RPMI7951 (cell line): ENCODE measurements around the gene ZNF597. TPM values are rescaled to one million over a fixed set of nuclear protein-coding genes. Genes with fewer than 3 reads are reported as not detected.
A peak's percentile ranks its signal among the peaks of the same experiment; 100 is the strongest.
"Not testable (repeated sequence)": the region's sequence is repeated elsewhere in the genome, so short reads cannot be mapped to it uniquely, and the experiment has no call there.

Experiments used
- DNase-seq: peaks from one replicate; pipeline ENCODE4 v3.0.0-alpha.2; 2012; ENCODE audit warnings: low read depth
- total RNA-seq: library from RNA; depleted of rRNA; stranded (reverse); fragments of >200 nt; shearing (Covaris generic); gene quantifications from 2 replicates; pipeline ENCODE4 v1.2.3, GENCODE V29; 2014

The ZNF597 gene
- total RNA-seq, 1 experiment from 2014 or later: 1.7 TPM

GRCh38 chr16:3475604-3476375, 32.5 kb upstream of the ZNF597 start:
- no peak for DNase-seq

- DNase-seq: not testable (repeated sequence)
Measured at GRCh38 chr16:3474870-3475269, 31.6 kb upstream of the ZNF597 start.

DNA sequence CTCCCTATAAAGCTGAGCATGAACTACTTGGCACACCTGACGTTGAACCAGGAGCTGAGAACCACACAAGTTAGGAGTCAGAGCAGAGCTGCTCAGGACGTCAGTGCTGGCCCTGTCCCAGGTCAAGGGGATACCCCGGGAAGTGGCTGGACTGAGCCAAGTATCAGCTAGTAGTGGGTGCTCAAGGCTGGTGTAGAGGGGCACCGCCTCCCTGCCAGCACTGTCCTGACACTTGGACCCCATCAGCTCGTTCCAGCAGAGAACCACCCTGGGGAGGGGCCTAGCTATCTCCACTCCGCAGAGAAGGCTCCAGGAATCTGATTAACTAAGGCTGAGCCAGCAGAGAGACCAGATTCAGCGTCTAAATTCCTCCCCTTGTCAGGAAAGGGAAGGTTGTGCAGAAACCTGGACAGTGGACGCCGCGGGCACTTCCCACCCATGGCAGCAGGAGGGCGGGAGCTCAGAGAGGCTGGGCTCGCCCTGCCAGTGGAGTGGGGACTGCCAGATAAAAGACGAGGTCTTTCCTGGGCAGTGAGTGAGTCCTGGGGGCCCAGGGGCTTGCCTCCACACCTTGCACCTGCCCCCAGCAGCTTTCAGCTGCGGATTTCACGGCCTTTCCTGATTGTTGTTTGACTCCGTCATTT, 31.0 kb upstream of the ZNF597 start:
- no peak for DNase-seq

DNA sequence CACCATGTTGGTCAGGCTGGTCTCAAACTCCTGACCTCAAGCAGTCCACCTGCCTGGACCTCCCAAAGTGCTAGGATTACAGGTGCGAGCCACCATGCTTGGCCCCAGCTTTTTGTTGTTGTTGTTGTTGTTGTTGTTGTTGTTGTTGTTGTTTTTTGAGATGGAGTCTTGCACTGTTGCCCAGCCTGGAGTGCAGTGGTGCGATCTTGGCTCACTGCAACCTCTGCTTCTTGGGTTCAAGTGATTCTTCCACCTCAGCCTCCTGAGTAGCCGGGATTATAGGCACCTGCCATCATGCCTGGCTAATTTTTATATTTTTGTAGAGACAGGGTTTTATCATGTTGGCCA, 30.3 kb upstream of the ZNF597 start:
- not testable (repeated sequence) for DNase-seq

GRCh38 chr16:3472878-3473595, 29.7 kb upstream of the ZNF597 start:
- no peak for DNase-seq

GRCh38 chr16:3471518-3472176, 28.3 kb upstream of the ZNF597 start:
- DNase-seq: no peak

DNA sequence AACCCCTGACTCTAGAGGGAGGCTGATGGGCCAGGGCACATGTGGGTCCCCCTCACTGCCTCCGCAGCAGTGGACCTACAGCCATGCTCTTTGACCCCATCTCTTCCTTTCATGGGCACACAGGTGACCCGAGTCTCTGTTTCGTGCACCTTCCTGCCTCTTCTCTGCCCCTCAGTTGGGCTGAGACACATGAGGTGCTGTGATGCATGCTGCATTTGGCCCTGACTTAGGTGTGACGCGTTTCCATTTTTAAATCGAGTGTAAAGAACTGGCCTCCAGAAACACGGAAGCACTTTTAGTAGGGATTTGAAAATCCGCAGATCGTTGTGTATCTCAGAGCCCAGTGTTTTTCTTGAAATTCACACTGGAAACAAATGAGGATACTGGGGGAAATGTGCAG, 27.4 kb upstream of the ZNF597 start:
- no peak for DNase-seq

GRCh38 chr16:3469736-3470135, 26.4 kb upstream of the ZNF597 start:
- DNase-seq: no peak

DNA sequence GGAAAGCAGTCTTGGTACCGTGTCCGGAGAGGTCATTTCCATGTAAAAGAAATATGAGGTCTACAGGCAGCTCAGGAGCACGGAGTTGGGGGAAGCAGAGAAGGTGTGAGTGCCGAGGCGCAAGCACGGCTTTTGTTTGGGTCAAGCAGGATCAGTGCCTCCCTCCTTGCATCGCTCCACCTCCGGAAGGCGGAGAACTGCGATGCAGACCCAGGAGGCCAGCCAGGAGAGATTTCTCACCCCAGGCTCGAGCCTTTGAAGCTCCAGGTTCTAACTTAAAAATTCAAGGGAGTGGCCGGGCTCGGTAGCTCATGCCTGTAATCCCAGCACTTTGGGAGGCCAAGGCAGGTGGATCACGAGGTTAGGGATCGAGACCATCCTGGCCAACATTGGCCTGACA, 25.2 kb upstream of the ZNF597 start:
- no peak for DNase-seq

DNA sequence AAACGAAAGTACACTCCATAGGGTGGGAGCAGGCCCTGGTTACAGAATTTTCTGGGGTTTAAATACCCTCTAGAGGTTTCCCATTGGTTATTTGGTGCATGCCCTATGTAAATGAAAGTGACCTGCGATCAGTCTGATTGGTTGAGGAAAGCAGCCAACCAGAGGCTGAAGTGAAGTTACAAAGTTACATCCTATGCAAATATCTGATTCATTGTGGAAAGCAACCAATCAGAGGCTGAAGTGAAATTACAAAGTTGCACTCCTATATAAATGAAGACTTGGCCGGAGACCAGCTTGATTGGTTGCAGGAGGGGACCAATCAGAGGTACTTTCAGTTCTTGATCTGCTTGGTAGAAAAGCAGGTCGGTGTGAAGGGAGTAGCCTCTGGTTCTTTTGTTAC, 24.6 kb upstream of the ZNF597 start:
- no peak for DNase-seq

GRCh38 chr16:3467182-3467581, 23.9 kb upstream of the ZNF597 start:
- DNase-seq: no peak

DNA sequence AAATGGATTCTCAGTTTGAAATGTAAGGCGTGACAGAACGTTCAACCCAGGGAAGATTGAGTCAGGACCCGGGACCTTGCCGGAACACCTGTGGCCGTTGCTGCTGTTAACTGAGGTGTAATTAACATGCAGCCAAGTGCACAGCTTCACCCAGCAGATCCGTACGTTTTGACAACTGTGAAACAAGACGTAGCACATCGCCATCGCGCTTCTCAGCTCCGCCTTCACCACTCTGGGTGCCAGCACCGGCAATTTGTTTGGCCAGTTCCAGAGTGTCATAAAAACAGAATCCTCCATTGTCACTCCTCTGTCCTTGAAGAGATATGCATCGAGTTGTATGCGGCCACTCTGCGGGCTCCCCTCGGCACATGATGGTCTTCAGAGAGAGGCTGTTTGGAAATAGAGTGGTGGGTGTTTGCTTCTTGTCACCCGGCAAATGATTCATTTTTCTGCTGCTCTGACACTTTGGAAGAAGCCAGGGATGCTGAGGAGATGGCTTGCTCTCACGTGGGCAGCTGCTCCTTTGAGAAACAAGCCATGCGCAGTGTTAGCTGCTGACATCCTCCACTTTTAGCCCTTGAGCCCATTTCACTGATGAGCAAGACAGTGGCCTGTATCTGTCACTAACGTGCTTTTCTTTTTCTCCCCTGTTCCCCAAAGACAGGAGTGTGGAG, 22.7 kb upstream of the ZNF597 start:
- DNase-seq: no peak

DNA sequence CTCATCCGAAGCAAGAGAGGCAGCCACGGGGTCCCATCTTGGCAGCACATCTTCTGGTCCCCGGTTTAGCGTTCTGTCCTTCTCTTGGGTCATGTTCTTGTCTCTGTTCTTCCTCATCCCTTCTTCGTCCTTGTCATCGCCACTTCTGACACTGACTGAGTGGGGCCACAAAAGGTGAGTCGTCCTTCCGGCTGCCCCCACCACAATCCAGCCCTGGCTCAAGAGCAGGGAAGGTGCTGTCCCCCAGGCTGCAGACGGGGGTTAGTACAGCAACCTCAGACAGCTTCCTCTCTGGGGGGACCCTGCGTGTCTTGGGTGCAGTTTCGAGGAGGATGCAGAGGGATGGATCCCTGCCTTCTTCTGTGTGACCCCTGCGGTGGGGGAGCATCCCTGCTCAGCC, 22.0 kb upstream of the ZNF597 start:
- DNase-seq: no peak

- no peak for DNase-seq
Measured at GRCh38 chr16:3461151-3461550, 17.8 kb upstream of the ZNF597 start.

DNA sequence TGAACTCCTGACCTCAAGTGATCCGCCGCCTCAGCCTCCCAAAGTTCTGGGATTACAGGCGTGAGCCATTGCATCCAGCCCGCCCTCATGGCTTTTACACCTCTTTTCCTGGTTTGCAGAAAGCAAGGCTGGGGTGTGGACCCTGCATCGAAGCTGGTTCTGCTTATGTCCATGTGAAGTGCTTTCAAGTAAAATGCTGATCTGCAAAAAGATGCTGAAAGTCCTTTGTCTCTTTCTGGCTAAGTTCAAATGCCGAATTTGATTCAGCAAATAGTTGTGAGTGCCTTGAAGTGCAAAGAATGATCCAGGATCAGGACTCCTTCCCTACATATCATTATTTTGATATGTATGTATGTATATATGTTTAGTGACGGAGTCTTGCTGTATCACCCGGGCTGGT, 17.3 kb upstream of the ZNF597 start:
- DNase-seq: no peak

- DNase-seq: no peak
Measured at GRCh38 chr16:3460121-3460520, 16.8 kb upstream of the ZNF597 start.

DNA sequence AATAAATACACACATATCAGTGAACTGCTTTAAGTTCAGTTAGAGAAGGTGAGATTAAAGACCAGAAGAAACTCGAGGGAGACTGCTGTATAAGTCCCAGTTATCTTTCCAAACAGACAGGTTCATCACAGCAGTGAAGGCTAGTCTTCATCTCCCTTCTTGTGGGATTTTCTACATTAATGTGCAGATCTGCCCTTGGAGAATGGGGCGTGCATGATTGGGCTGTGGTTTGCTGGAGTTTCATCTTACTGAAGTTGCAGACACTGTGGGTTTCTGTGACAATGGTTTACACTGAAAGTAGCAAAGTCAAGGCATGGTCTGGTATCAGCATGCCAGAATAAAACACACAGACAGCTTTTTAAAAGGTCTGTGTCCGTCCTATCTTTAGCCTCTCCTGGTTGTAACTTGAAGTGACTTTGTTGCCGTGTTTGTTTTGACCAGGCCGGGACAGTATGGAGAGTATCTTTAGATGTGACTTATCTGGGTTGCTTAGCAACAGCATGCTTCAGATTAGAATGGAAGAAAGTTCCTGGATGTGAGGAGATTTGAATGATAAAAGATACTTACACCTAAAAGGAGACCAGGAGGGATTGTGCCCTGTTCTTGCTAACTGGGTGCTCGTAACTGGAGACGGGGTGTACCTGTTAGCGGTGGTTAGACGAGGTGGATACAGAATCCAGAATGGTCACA, 16.2 kb upstream of the ZNF597 start:
- no peak for DNase-seq

GRCh38 chr16:3458852-3459361, 15.6 kb upstream of the ZNF597 start:
- no peak for DNase-seq

GRCh38 chr16:3458278-3458851, 15.1 kb upstream of the ZNF597 start:
- peak; percentile 32 for DNase-seq

DNA sequence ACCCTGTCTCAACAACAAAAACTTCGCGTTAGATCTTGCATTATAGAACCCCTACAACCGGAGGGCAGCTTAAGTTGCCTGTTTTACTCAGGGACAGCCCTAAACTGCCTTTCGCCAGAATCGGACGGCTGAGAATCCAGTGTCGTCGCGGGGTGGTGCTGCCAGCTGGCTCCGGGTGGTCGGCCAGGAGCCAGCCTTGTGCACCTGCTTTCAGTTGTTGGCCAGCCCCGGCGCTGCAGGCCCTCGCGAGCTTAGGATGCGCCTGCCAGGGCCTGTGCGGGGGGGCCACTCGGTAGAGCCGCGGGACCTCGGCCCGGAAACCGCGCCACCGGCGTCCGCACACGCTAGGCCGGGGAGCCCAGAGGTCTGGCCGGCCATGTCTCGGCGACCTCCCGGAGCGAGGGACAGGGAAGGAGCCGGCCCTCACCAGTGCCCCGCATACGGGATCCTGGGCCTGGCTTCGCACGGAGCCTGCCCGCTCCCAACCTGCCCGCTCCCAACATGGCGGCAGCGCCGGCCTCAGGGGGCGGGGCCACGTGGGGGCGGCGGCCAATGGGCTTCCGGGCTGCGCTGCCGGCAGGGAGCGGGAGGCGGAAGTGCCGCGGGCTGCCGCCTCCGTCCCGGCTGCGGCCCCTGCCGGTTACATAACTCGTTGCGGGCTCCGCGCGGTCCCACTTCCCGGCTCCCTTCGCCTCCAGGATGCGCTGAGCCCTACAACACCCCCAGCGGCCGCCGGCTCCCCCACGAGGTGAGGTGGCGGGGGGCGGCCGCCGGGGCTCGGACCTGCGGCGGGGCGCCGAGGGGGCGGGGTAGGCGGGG, 14.3 kb upstream of the ZNF597 start:
- DNase-seq: peak; percentile 83
